Activated B cell treated with CpG ODN at 0.5 μM for 24 hours (primary cell): ENCODE results near the gene C1orf115. TPM values are rescaled to one million over a fixed set of nuclear protein-coding genes. Genes with fewer than 3 reads are reported as not detected.

Experiments
- ATAC-seq: fragments of 200-7000 bp; cut with Tn5 transposase; one replicate; pipeline ENCODE4 v1.10.0; 2021; ENCODE audit warnings: low read depth, mild to moderate bottlenecking, moderate library complexity
- CTCF ChIA-PET: fragments of 350-600 bp; sonication (Branson Sonifier 250); formaldehyde crosslinking; loops from one replicate; lab custom pipeline; 2021; ENCODE audit warnings: antibody characterized with exemption; lab: Charles Lee
- POLR2A ChIA-PET: fragments of 350-600 bp; sonication (Branson Sonifier 250); formaldehyde crosslinking; loops from one replicate; lab custom pipeline; 2021; ENCODE audit warnings: antibody characterized with exemption; lab: Charles Lee
- DNase-seq: peaks from one replicate; pipeline ENCODE4 v3.0.0; 2022
- H3K27ac Mint-ChIP-seq: one replicate; pipeline ENCODE4 v1.8.0; 2020; ENCODE audit warnings: mixed read lengths
- H3K27me3 Mint-ChIP-seq: one replicate; pipeline ENCODE4 v1.8.0; 2021; ENCODE audit warnings: mixed read lengths
- H3K36me3 Mint-ChIP-seq: one replicate; pipeline ENCODE4 v1.8.0; 2021; ENCODE audit warnings: low read depth, mixed read lengths
- H3K4me1 Mint-ChIP-seq: one replicate; pipeline ENCODE4 v1.8.0; 2021; ENCODE audit warnings: mixed read lengths
- H3K4me3 Mint-ChIP-seq: one replicate; pipeline ENCODE4 v1.8.0; 2020; ENCODE audit warnings: mild to moderate bottlenecking, mixed read lengths
- H3K9me3 Mint-ChIP-seq: one replicate; pipeline ENCODE4 v1.8.0; 2020; ENCODE audit warnings: mixed read lengths
- intact Hi-C: fragments of 100-400 bp; cut with micrococcal nuclease; formaldehyde crosslinking; loops from one replicate; pipeline ENCODE4 v1.15.1; 2024
- total RNA-seq: library from RNA; stranded (reverse); gene quantifications from 2 replicates; pipeline ENCODE4 v1.2.3, GENCODE V29; 2022
- TF ChIP-seq, protein P1 (sequence below): fragments of 200-600 bp; IDR thresholded peaks from one replicate; pipeline ENCODE4 v1.8.0; 2022; ENCODE audit warnings: antibody characterized with exemption, mild to moderate bottlenecking

C1orf115 gene
- total RNA-seq, 1 donor from 2014 or later, result 19.6 TPM

DNA sequence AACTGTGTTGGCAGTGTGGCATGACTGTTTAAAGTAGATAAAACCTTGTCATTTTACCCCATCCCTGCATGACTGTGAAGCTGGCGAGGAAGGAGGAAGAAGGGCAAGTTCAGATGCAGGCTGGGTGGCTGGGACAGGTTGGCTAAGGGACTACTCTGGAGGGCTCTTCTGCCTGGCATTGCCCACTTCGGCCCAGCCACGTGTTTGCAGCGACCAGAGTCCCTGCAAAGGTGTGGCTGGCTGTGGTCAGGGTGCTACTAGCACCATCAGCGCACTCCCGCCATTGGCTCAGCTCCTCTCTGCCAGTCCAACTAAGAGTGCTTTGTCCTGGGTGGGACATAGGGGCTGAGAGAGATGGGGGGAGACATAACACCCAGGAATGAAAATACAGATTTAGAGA lies 7.2 kb downstream of the C1orf115 start:
- H3K9me3 Mint-ChIP-seq, result no peaks in the 10 kb centered on the region
- H3K36me3 Mint-ChIP-seq, result peaks cover 9% of the 10 kb centered on the region
- H3K4me1 Mint-ChIP-seq, result peaks cover 12% of the 10 kb centered on the region
- ChIA-PET POLR2A (no interaction called here), CTCF (interaction anchor here (1.2 kb wide), 1 partner anchor 36 kb away, joined by 3 read pairs; no protein-coding TSS in a partner anchor)
- intact Hi-C loops, result no loop called here
- no peak for ATAC-seq
- H3K27me3 Mint-ChIP-seq, result peaks cover 2% of the 10 kb centered on the region
- DNase-seq, result no peak
- no peak overlapping the region for H3K4me3 Mint-ChIP-seq
- TF ChIP-seq, protein P1, sequence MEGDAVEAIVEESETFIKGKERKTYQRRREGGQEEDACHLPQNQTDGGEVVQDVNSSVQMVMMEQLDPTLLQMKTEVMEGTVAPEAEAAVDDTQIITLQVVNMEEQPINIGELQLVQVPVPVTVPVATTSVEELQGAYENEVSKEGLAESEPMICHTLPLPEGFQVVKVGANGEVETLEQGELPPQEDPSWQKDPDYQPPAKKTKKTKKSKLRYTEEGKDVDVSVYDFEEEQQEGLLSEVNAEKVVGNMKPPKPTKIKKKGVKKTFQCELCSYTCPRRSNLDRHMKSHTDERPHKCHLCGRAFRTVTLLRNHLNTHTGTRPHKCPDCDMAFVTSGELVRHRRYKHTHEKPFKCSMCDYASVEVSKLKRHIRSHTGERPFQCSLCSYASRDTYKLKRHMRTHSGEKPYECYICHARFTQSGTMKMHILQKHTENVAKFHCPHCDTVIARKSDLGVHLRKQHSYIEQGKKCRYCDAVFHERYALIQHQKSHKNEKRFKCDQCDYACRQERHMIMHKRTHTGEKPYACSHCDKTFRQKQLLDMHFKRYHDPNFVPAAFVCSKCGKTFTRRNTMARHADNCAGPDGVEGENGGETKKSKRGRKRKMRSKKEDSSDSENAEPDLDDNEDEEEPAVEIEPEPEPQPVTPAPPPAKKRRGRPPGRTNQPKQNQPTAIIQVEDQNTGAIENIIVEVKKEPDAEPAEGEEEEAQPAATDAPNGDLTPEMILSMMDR, result no peak
- no peak overlapping the region for H3K27ac Mint-ChIP-seq

DNA sequence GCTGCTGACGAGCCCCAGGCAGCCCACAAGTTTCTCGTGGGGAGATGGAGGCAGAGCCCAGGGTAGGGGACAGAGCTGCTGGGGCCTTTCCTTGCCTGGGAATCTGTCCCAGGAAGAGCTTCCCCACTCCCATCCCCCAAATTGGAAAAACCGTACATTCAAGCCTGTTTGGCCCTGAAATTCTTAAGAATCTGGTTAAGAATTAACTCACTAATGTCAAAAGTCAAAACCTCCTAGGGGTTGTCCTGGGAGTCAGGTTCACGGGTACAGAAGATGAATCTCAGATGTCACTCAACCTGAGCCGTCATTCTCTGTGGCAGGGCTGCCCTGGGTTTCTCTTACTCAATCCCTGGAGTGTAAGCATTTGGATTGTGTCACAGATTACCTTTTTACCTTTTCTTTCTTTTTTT lies 8.4 kb downstream of the C1orf115 start:
- ATAC-seq, result no peak
- no peak overlapping the region for H3K27ac Mint-ChIP-seq
- peaks cover 7% of the 10 kb centered on the region for H3K4me1 Mint-ChIP-seq
- no peak overlapping the region for H3K4me3 Mint-ChIP-seq
- CTCF ChIA-PET, result interaction anchor here (1.3 kb wide), 1 partner anchor 35 kb away, joined by 6 read pairs; no protein-coding TSS in a partner anchor
- H3K9me3 Mint-ChIP-seq, result no peaks in the 10 kb centered on the region
- no peaks in the 10 kb centered on the region for H3K27me3 Mint-ChIP-seq
- peaks cover 8% of the 10 kb centered on the region for H3K36me3 Mint-ChIP-seq
- POLR2A ChIA-PET, result interaction anchor here (0.5 kb wide), 1 partner anchor 71 kb away, joined by 3 read pairs; no protein-coding TSS in a partner anchor
- no peak for DNase-seq
- TF ChIP-seq, protein P1, result no peak
- intact Hi-C loops, result no loop called here

DNA sequence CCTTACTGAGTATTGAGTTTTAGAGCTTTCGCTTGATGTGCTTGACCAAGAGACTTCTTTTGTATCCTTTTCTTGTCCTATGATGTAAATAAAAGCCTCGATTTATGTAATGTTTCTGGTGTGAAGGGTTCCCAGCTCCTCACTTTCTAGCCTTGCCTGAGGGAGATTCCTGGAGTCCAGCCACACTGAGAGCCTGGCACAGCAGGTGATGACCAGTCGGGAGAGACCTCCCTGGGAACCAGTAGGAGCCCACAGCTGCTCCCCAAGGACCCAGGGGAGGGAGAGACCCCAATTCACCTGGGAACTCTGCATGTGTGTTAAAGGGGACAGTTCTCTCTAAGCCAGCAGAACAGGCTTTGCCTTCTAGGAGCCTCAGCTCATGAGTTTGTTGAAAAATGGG lies 8.9 kb downstream of the C1orf115 start:
- DNase-seq (no peak), ATAC-seq (no peak)
- Mint-ChIP-seq H3K27ac (no peak overlapping the region), H3K27me3 (no peaks in the 10 kb centered on the region), H3K9me3 (no peaks in the 10 kb centered on the region), H3K36me3 (peaks cover 8% of the 10 kb centered on the region), H3K4me1 (peaks cover 7% of the 10 kb centered on the region), H3K4me3 (no peak overlapping the region)
- TF ChIP-seq, protein P1, result no peak
- POLR2A ChIA-PET, result interaction anchor here (0.5 kb wide), 1 partner anchor 70 kb away, joined by 3 read pairs; no protein-coding TSS in a partner anchor
- intact Hi-C loops, result no loop called here
- CTCF ChIA-PET, result interaction anchor here (1.3 kb wide), 1 partner anchor 34 kb away, joined by 6 read pairs; no protein-coding TSS in a partner anchor

DNA sequence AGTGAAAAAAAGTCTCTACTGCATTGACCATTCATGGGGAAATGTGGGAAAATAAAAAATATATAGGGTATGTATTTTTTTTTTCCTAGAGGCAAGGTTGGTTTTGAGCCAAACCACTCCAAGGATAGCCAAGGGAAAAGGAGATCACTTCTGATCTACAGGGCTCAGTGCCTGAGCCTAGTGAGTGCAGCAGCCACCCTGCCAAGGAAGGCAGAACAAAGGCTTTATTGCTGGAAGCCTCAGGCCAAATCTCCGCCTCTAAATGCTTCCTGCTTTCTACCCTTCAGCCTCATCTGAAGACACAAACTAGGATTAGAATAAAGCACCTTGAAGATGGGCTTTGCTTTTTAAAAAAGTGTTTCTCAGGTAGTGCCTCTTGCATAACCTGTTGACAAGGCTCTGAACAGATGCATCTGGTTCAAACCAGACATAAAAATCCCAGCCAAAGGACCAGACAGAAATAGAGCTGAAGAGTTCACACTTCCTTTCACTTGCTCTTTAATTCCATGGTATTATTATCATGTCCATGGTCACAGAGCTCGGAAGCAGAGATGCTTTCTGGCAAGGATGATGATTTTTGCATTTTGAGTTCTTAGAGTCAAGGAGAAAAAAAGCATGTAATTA lies 10.5 kb downstream of the C1orf115 start:
- Mint-ChIP-seq H3K36me3 (peaks cover 8% of the 10 kb centered on the region), H3K4me1 (peaks cover 7% of the 10 kb centered on the region), H3K9me3 (no peaks in the 10 kb centered on the region), H3K4me3 (no peak overlapping the region), H3K27me3 (no peaks in the 10 kb centered on the region), H3K27ac (no peak overlapping the region)
- ATAC-seq (no peak), DNase-seq (no peak)
- TF ChIP-seq, protein P1, result no peak
- CTCF ChIA-PET, result interaction anchor here (2.5 kb wide), 1 partner anchor 32 kb away, joined by 8 read pairs; no protein-coding TSS in a partner anchor
- intact Hi-C loops, result no loop called here
- POLR2A ChIA-PET, result no interaction called here

DNA sequence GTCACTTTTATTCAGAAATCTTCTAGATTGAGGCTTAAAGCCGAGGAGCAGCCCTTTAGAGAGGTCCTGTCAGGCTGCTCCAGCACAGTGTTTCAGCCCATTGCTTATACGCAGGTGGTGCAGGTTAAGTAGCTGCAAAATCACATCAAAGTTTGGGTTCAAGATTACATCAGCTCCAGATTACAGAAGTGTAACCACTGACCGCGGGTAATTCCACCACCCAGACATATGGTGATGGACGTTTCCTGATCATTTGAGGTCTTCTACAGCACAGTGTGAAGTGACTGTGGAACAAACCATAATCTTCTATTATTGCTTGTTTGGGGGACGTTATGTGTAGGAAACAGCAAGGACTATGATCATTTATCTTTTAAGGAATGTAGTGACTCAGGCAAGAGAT lies 11.8 kb downstream of the C1orf115 start:
- H3K9me3 Mint-ChIP-seq, result no peaks in the 10 kb centered on the region
- no peak for DNase-seq
- ChIA-PET POLR2A (no interaction called here), CTCF (interaction anchor here (2.2 to 2.5 kb wide), 2 partner anchors 10 to 31 kb away, joined by 6 to 8 read pairs; no protein-coding TSS in a partner anchor)
- peaks cover 7% of the 10 kb centered on the region for H3K4me1 Mint-ChIP-seq
- H3K27ac Mint-ChIP-seq, result no peak overlapping the region
- TF ChIP-seq, protein P1, result no peak
- peaks cover 8% of the 10 kb centered on the region for H3K36me3 Mint-ChIP-seq
- H3K27me3 Mint-ChIP-seq, result no peaks in the 10 kb centered on the region
- no peak for ATAC-seq
- intact Hi-C loops, result no loop called here
- no peak overlapping the region for H3K4me3 Mint-ChIP-seq
